Measurements from ENCODE around the gene CIDEB. TPM values are rescaled to one million over a fixed set of nuclear protein-coding genes. Genes with fewer than 3 reads are reported as not detected.

CIDEB gene
- total and polyA plus RNA-seq, 12 donors = 16.4 to 80.3 (median 39.0) TPM

- Histone ChIP-seq H3K9me3 (replicated peaks in 1 of 3) (no peaks in the 10 kb centered on the region), H3K27me3 (no peaks in the 10 kb centered on the region), H3K4me3 (no peak within 1 kb of the TSS), H3K36me3 (replicated peaks in 1 of 2) (peaks cover 0 to 17% of the 10 kb centered on the region in 2 donors), H3K4me1 (replicated peaks in 1 of 2) (no peaks in the 10 kb centered on the region), H3K27ac (peak within 1 kb of the TSS in 1 of 5 donors; percentile 66)
- intact Hi-C loops (cut with DNase I) = no loop called here
- DNase-seq = no peak
- TF ChIP-seq, protein P1, sequence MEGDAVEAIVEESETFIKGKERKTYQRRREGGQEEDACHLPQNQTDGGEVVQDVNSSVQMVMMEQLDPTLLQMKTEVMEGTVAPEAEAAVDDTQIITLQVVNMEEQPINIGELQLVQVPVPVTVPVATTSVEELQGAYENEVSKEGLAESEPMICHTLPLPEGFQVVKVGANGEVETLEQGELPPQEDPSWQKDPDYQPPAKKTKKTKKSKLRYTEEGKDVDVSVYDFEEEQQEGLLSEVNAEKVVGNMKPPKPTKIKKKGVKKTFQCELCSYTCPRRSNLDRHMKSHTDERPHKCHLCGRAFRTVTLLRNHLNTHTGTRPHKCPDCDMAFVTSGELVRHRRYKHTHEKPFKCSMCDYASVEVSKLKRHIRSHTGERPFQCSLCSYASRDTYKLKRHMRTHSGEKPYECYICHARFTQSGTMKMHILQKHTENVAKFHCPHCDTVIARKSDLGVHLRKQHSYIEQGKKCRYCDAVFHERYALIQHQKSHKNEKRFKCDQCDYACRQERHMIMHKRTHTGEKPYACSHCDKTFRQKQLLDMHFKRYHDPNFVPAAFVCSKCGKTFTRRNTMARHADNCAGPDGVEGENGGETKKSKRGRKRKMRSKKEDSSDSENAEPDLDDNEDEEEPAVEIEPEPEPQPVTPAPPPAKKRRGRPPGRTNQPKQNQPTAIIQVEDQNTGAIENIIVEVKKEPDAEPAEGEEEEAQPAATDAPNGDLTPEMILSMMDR (IDR thresholded peaks at IDR 0.05) = no peak
- TF ChIP-seq POLR2A (IDR thresholded peaks at IDR 0.05) = no peak
- 81 to 87% (median 83%) methylated on average over 7 to 14 of the region's 14 CpGs for WGBS, 4 donors
These were observed 44.7 kb downstream of the CIDEB start, which contains the start of gene TGM1 for GRCh38 chr14:24262821-24263733. TGM1 (minus strand) TSS chr14:24263177; CDS start chr14:24262352, 825 bp downstream.

DNA sequence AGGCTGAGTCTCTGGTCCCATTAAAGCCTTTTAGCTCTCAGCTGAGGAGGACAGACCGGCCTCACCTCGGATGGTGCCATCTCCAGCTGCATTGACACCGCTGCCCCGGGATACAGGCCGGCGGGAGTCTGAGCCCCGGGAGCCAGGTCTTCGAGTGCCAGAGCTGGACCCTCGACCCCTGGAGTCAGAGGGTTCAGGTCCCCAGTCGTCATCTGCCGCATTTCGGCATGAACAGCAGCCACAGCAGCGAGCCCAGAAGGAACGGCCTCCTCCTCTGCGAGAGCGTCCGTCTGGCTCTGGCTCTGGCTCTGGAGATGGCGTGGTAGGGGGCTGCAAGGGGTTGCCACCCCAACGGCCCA is 45.8 kb downstream of the CIDEB start:
- H3K4me1 ChIP-seq (replicated peaks in 1 of 2) = no peaks in the 10 kb centered on the region
- no peak for DNase-seq
- no peaks in the 10 kb centered on the region for H3K9me3 ChIP-seq (replicated peaks in 1 of 3)
- 91 to 97% (median 93%) methylated on average over 6 to 19 of the region's 19 CpGs; no CpG with 5 or more reads in 1 of the 4 donors for WGBS, 4 donors
- H3K36me3 ChIP-seq (replicated peaks in 1 of 2) = peaks cover 0 to 9% of the 10 kb centered on the region in 2 donors
- TF ChIP-seq, protein P1 (IDR thresholded peaks at IDR 0.05) = no peak
- no peak for TF ChIP-seq POLR2A (IDR thresholded peaks at IDR 0.05)
- no peaks in the 10 kb centered on the region for H3K27me3 ChIP-seq
- intact Hi-C loops (cut with DNase I) = no loop called here
- no peak overlapping the region for H3K4me3 ChIP-seq
- H3K27ac ChIP-seq = no peak overlapping the region

DNA sequence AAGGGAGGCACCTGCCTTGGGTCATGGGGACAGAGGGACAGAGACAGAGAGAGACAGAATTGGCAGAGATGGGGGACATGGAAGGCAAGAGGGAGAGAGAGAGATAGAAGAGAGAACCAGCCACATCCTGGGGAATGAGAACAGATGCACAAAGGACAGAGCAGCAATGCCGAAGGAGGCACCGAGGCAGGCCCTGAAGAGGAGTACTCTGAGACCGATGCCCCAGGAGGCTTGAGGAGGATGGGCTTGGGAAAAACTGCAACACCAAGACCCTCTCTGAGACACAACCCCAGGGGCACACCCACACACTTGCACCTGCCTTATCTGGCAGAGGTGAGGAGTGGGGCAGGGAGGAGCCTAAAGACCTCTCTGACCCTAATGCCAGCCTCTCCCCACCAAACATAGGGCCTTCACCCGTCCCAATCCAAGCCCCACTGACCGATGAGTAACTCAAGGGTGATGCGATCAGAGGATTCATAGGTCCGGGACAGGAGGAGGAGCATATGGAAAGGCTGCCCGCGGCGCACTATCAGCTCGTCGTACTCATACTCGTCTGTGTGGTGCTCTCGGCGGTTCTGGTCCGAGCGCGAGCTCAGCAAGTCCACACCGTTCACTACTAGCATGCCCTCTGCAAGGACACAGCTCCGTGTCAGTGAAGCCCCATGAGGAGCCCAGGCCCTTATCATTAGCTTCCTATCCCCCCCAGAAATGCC is 46.4 kb downstream of the CIDEB start:
- DNase-seq = no peak
- no peak for TF ChIP-seq POLR2A (IDR thresholded peaks at IDR 0.05)
- TF ChIP-seq, protein P1 (IDR thresholded peaks at IDR 0.05) = no peak
- no peaks in the 10 kb centered on the region for H3K27me3 ChIP-seq
- intact Hi-C loops (cut with DNase I) = no loop called here
- H3K4me3 ChIP-seq = no peak overlapping the region
- no peaks in the 10 kb centered on the region for H3K4me1 ChIP-seq (replicated peaks in 1 of 2)
- H3K36me3 ChIP-seq (replicated peaks in 1 of 2) = peaks cover 0 to 3% of the 10 kb centered on the region in 2 donors
- no peak overlapping the region for H3K27ac ChIP-seq
- WGBS, 4 donors = 88 to 93% (median 90%) methylated on average over 19 to 20 of the region's 20 CpGs
- H3K9me3 ChIP-seq (replicated peaks in 1 of 3) = no peaks in the 10 kb centered on the region

GRCh38 chr14:24260780-24261157 is 47.0 kb downstream of the CIDEB start:
- no peaks in the 10 kb centered on the region for H3K36me3 ChIP-seq (replicated peaks in 1 of 2)
- no peaks in the 10 kb centered on the region for H3K9me3 ChIP-seq (replicated peaks in 1 of 3)
- no peaks in the 10 kb centered on the region for H3K4me1 ChIP-seq (replicated peaks in 1 of 2)
- H3K27ac ChIP-seq = no peak overlapping the region
- no peak overlapping the region for H3K4me3 ChIP-seq
- no peaks in the 10 kb centered on the region for H3K27me3 ChIP-seq
- no peak for DNase-seq
- 59 to 91% (median 83%) methylated on average over 2 to 4 of the region's 4 CpGs for WGBS, 4 donors
- intact Hi-C loops (cut with DNase I) = no loop called here
- no peak for TF ChIP-seq POLR2A (IDR thresholded peaks at IDR 0.05)
- TF ChIP-seq, protein P1 (IDR thresholded peaks at IDR 0.05) = no peak

Measured in adrenal gland (tissue), 12 donors.